ENCODE results near the gene IFI27L2.
A peak's percentile ranks its signal among the peaks of the same experiment; 100 is the strongest.

Gene IFI27L2
- 6.4 to 17.5 (median 10.1) reads per million in 9 experiments for total RNA-seq

DNA sequence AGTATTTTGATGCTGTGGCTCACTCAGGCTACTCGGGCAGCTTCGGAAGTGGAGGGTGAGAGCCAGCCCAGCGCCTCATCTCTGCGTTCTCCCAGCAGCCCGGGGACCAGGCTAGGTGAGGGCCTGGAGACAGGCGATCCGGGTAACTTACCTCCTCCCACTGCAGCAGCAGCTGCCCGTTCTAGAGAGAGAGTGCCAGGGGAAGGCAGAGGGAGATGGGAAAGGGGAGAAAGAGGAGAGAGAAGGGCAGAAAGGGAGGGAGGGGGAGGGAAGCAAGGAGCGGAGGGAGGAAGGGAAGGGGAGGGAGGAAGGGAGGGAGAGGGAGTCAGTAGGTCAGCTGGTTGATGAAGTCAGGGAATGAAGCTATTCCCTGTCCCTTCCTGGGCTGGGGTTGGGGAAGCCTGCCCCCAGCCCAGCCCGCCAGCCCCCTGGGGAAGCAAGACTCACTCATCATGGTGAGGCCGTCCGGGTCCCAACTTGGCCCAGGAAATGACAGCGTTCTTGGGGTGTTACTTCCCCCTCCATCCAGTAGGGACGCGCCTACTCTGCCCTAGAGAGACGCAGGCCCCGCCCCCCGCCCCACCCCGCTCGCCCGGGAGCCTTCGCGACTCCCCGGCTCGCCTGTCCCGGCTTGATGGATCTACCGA lies at the start of gene IFI27L2:
Gene IFI27L2, minus strand, starts transcription at position 494 of the 647 bp plus-strand sequence. Its CDS starts 40 bp downstream, at position 454.
- DNase-seq (peak; percentile 47 to 51 (median 50)), ATAC-seq (replicated peaks) (peak; percentile 94)
- Mint-ChIP-seq H3K27ac (peak within 1 kb of the TSS; percentile 87 to 94), H3K4me1 (ENCODE audit: low read depth in 2 of 2) (peaks cover 19 to 23% of the 10 kb centered on the region in 2 donors), H3K9me3 (no peaks in the 10 kb centered on the region), H3K36me3 (ENCODE audit: insufficient read depth) (peaks cover 3% of the 10 kb centered on the region), H3K27me3 (no peaks in the 10 kb centered on the region), H3K4me3 (peak within 1 kb of the TSS; percentile 92 to 94)

DNA sequence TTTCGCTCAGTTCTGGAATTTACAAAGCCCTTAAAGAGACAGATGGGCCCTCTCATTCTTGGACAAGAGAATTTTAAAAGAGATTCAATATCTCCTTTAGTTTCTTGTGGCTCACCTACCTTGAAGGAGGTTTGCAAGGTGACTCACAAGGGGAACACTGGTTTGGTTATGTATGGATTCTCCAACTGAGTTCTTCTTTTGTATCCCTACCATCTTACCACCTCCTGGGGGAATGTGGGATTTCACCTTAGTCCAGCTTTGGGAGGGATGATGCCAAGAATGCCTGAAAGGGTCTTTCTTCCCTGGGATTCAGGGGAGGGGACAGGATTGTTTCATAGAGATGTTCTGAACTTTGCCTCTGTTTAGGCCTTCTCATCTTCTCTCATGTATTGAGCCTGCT lies 48.4 kb upstream of the IFI27L2 start:
- peaks cover 33 to 46% of the 10 kb centered on the region in 2 donors for H3K27me3 Mint-ChIP-seq
- H3K9me3 Mint-ChIP-seq, result no peaks in the 10 kb centered on the region
- DNase-seq (no peak), ATAC-seq (replicated peaks) (no peak)
- no peak overlapping the region for H3K4me3 Mint-ChIP-seq
- no peak overlapping the region for H3K27ac Mint-ChIP-seq
- H3K4me1 Mint-ChIP-seq (ENCODE audit: low read depth in 2 of 2), result peaks cover 11 to 30% of the 10 kb centered on the region in 2 donors
- H3K36me3 Mint-ChIP-seq (ENCODE audit: insufficient read depth), result peaks cover 8% of the 10 kb centered on the region

- Mint-ChIP-seq H3K4me3 (no peak overlapping the region), H3K27ac (no peak overlapping the region), H3K27me3 (peaks cover 33 to 46% of the 10 kb centered on the region in 2 donors), H3K4me1 (ENCODE audit: low read depth in 2 of 2) (peaks cover 11 to 30% of the 10 kb centered on the region in 2 donors), H3K9me3 (no peaks in the 10 kb centered on the region), H3K36me3 (ENCODE audit: insufficient read depth) (peaks cover 8% of the 10 kb centered on the region)
- ATAC-seq (replicated peaks), result no peak
- DNase-seq, result no peak
Observed at GRCh38 chr14:94176808-94177207, 47.4 kb upstream of the IFI27L2 start.

DNA sequence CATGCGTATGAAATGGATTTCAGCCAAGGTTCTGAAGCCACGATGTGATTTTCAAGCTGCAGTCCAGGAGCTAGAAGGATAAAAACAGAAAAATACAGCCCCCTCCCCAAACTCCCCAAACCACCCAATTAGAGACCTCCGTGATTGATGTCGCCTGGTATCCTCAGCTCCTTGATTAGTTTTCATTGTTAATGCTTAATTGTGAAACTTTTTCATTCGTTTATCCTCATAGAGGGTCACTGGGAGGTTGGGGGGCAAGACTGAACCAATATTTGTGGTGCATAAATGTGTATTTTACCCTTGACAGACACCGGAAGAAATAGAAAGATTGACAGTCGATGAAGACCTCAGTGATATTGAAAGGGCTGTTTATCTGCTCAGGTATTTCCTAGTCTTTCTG lies 46.3 kb upstream of the IFI27L2 start:
- peaks cover 8 to 25% of the 10 kb centered on the region in 2 donors for H3K4me1 Mint-ChIP-seq (ENCODE audit: low read depth in 2 of 2)
- ATAC-seq (replicated peaks), result no peak
- H3K9me3 Mint-ChIP-seq, result no peaks in the 10 kb centered on the region
- peaks cover 4% of the 10 kb centered on the region for H3K36me3 Mint-ChIP-seq (ENCODE audit: insufficient read depth)
- peak overlapping the region; percentile 66 to 74 for H3K4me3 Mint-ChIP-seq
- H3K27ac Mint-ChIP-seq, result no peak overlapping the region
- peaks cover 27 to 45% of the 10 kb centered on the region in 2 donors for H3K27me3 Mint-ChIP-seq
- DNase-seq, result no peak

DNA sequence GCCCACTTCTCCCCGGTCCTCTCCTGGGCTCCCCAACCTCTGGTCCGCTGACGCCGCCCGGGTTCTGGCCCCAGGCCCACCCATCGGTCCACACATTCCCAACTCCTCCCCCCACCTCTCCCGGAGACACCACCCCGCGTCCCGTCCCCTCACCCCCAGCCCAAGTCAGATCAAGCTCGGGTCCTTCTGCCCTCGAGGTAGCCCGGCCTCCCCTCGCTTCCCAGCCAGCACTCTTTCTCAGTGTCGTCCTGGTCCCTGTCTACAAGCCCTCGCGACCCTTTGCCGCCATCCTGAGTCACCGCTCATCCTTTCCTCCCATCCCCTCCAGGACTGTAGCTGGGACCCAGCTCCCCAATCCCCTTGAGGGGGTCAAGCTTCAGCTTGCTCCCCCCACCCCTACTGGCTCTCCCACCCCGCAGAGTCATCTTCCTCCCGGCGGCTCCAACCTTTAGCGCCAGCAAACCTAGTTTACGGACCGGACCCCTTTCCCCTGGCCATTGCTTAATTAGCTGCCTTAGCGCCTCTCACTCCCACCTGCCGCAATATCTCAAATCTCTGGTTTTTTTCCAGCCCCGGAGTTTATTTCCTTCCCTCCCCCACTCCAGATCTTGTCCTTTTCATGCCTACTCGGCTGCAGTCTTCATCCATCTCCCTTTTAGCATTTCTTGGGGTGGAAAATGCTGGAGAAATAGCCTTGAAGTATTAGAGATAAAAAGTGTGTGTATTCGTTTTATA lies 45.8 kb upstream of the IFI27L2 start:
- Mint-ChIP-seq H3K27me3 (peaks cover 22 to 40% of the 10 kb centered on the region in 2 donors), H3K9me3 (no peaks in the 10 kb centered on the region), H3K27ac (peak overlapping the region in 1 of 2 donors; percentile 63)

GRCh38 chr14:94174604-94175010 lies 45.2 kb upstream of the IFI27L2 start:
- ATAC-seq (replicated peaks), result no peak
- Mint-ChIP-seq H3K4me1 (ENCODE audit: low read depth in 2 of 2) (peaks cover 5 to 19% of the 10 kb centered on the region in 2 donors), H3K27ac (no peak overlapping the region), H3K4me3 (peak overlapping the region; percentile 66 to 74), H3K36me3 (ENCODE audit: insufficient read depth) (peaks cover 4% of the 10 kb centered on the region), H3K9me3 (no peaks in the 10 kb centered on the region), H3K27me3 (peaks cover 22 to 34% of the 10 kb centered on the region in 2 donors)
- DNase-seq, result no peak

More for the DNA sequence above, 45.8 kb upstream of the IFI27L2 start:
- Mint-ChIP-seq H3K36me3 (ENCODE audit: insufficient read depth) (peaks cover 4% of the 10 kb centered on the region), H3K4me1 (ENCODE audit: low read depth in 2 of 2) (peaks cover 5 to 19% of the 10 kb centered on the region in 2 donors), H3K4me3 (peak overlapping the region; percentile 66 to 74)
- no peak for ATAC-seq (replicated peaks)
- DNase-seq, result no peak

DNA sequence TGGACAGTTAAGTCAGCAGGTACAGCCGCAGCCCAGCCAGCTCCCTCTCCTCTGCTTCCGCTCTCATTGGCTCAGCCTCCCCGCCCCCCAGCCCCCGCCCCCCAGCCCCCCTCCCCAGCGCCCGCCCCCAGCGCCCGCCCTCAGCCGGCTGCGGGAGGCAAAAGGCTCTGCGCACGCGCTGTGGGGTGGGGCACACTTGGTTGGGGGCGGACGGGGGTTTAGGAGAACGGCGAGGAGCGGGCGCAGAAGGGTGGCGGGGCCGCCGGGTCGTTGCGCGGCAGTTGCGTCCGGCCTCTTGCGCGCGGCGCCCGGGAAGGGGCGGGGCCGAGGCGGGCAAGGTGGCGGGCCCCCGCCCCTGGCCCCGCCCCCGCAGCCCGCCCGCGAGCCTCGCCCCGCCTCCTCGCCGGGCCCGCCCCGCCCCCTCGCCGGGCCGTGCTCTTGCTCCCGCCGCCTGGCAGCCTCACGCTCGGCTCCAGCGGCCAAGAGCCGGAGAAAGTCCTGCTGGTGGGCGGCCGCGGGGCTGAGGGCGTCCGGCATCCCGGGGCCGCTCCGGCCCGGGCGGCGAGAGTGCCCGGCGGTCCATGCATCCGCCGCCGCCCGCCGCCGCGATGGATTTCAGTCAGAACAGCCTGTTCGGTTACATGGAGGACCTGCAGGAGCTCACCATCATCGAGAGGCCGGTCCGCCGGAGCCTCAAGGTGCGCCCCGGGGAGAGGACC lies 44.6 kb upstream of the IFI27L2 start, which contains the start of gene PPP4R4:
Gene PPP4R4, plus strand, starts transcription at position 438 of the 719 bp plus-strand sequence. Its CDS starts 144 bp downstream, at position 582.
- ATAC-seq (replicated peaks), result peak; percentile 92
- H3K36me3 Mint-ChIP-seq (ENCODE audit: insufficient read depth), result peaks cover 4% of the 10 kb centered on the region
- peak; percentile 74 to 84 (median 80) for DNase-seq
- no peaks in the 10 kb centered on the region for H3K9me3 Mint-ChIP-seq
- peak within 1 kb of the TSS; percentile 74 to 75 for H3K4me3 Mint-ChIP-seq
- H3K4me1 Mint-ChIP-seq (ENCODE audit: low read depth in 2 of 2), result peaks cover 5 to 19% of the 10 kb centered on the region in 2 donors
- peaks cover 22 to 28% of the 10 kb centered on the region in 2 donors for H3K27me3 Mint-ChIP-seq
- H3K27ac Mint-ChIP-seq, result peak within 1 kb of the TSS; percentile 6 to 63

- Mint-ChIP-seq H3K27ac (peak overlapping the region in 1 of 2 donors; percentile 6), H3K36me3 (ENCODE audit: insufficient read depth) (peaks cover 4% of the 10 kb centered on the region), H3K4me1 (ENCODE audit: low read depth in 2 of 2) (peaks cover 5 to 19% of the 10 kb centered on the region in 2 donors), H3K9me3 (no peaks in the 10 kb centered on the region), H3K4me3 (peak overlapping the region; percentile 74 to 75), H3K27me3 (peaks cover 22 to 26% of the 10 kb centered on the region in 2 donors)
- DNase-seq, result no peak
- ATAC-seq (replicated peaks), result no peak
Observed at GRCh38 chr14:94173471-94173884, 44.1 kb upstream of the IFI27L2 start.

- no peaks in the 10 kb centered on the region for H3K9me3 Mint-ChIP-seq
- H3K4me1 Mint-ChIP-seq (ENCODE audit: low read depth in 2 of 2), result peaks cover 5 to 19% of the 10 kb centered on the region in 2 donors
- peaks cover 4% of the 10 kb centered on the region for H3K36me3 Mint-ChIP-seq (ENCODE audit: insufficient read depth)
- no peak overlapping the region for H3K27ac Mint-ChIP-seq
- ATAC-seq (replicated peaks), result no peak
- H3K27me3 Mint-ChIP-seq, result peaks cover 22 to 26% of the 10 kb centered on the region in 2 donors
- H3K4me3 Mint-ChIP-seq, result peak overlapping the region in 1 of 2 donors; percentile 74
- no peak for DNase-seq
Observed at GRCh38 chr14:94172545-94172944, 43.1 kb upstream of the IFI27L2 start.

GRCh38 chr14:94171208-94171607 lies 41.8 kb upstream of the IFI27L2 start:
- Mint-ChIP-seq H3K36me3 (ENCODE audit: insufficient read depth) (peaks cover 4% of the 10 kb centered on the region), H3K27ac (no peak overlapping the region), H3K4me1 (ENCODE audit: low read depth in 2 of 2) (peaks cover 5 to 19% of the 10 kb centered on the region in 2 donors), H3K27me3 (peaks cover 14 to 15% of the 10 kb centered on the region in 2 donors), H3K9me3 (no peaks in the 10 kb centered on the region), H3K4me3 (no peak overlapping the region)
- no peak for ATAC-seq (replicated peaks)
- no peak for DNase-seq

- no peak overlapping the region for H3K4me3 Mint-ChIP-seq
- peaks cover 2 to 9% of the 10 kb centered on the region in 2 donors for H3K4me1 Mint-ChIP-seq (ENCODE audit: low read depth in 2 of 2)
- DNase-seq (no peak), ATAC-seq (replicated peaks) (no peak)
- H3K9me3 Mint-ChIP-seq, result no peaks in the 10 kb centered on the region
- no peak overlapping the region for H3K27ac Mint-ChIP-seq
- peaks cover 2% of the 10 kb centered on the region for H3K36me3 Mint-ChIP-seq (ENCODE audit: insufficient read depth)
- H3K27me3 Mint-ChIP-seq, result peaks cover 3 to 13% of the 10 kb centered on the region in 2 donors
Observed at GRCh38 chr14:94170136-94170535, 40.7 kb upstream of the IFI27L2 start.

- DNase-seq (no peak), ATAC-seq (replicated peaks) (no peak)
- no peaks in the 10 kb centered on the region for H3K9me3 Mint-ChIP-seq
- H3K27me3 Mint-ChIP-seq, result peaks cover 0 to 16% of the 10 kb centered on the region in 2 donors
- H3K4me1 Mint-ChIP-seq (ENCODE audit: low read depth in 2 of 2), result peaks cover 5 to 9% of the 10 kb centered on the region in 2 donors
- peak overlapping the region in 1 of 2 donors; percentile 65 for H3K27ac Mint-ChIP-seq
- H3K36me3 Mint-ChIP-seq (ENCODE audit: insufficient read depth), result no peaks in the 10 kb centered on the region
- H3K4me3 Mint-ChIP-seq, result no peak overlapping the region
Observed at GRCh38 chr14:94165744-94166143, 36.3 kb upstream of the IFI27L2 start.

Data from effector memory CD8-positive, alpha-beta T cell (primary cell).